VCaP (cell line): ENCODE measurements around the gene ASPG.
A peak's percentile ranks its signal among the peaks of the same experiment; 100 is the strongest.

Experiments
- H3K27ac ChIP-seq: fragments of 450-650 bp; 2 replicates; pipeline ENCODE4 v1.5.1; 2017
- TF ChIP-seq, protein P1 (sequence below): fragments of 450-650 bp; conservative IDR thresholded peaks from 2 replicates; pipeline ENCODE4 v1.5.1; 2017; ENCODE audit warnings: mild to moderate bottlenecking, moderate library complexity

The ASPG gene

DNA sequence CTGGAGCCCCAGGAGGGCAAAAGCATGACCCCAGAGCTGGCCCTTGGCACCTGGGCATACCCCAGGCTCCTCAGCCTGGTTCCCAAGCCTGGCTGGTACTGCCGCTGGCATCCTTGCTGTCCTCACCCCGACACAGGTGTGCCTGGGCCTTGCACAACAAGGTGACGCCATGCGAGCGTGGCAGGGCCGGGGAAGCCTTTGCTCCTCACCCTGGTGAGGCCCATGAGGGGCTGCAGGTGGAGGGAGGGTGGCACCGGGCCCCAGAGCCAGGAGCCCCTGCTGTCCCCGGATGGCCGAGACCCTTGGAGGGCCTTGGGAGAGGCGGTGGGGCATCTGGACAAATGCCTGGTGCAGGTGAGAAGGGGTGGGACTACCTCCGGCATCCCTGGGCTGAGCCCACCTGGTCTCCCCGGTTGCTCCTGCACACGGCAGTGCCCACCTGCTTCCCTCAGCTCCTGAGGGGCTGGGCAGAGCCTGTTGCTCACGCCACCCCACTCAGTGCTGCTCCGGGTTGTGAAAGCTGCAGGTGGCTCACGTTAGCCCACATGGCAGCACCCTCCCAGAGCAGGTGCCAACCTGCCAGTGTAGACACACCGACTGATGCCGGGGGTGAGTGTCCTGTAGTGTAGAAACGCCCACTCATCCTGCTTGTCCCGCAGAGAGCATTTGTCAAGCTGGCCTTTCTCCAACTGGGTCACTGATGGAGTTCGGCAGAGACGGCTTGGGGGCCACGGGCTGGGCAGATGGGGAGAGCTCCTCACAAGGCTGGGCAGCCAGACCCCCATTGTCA, 28.3 kb downstream of the ASPG start:
- TF ChIP-seq, protein P1, sequence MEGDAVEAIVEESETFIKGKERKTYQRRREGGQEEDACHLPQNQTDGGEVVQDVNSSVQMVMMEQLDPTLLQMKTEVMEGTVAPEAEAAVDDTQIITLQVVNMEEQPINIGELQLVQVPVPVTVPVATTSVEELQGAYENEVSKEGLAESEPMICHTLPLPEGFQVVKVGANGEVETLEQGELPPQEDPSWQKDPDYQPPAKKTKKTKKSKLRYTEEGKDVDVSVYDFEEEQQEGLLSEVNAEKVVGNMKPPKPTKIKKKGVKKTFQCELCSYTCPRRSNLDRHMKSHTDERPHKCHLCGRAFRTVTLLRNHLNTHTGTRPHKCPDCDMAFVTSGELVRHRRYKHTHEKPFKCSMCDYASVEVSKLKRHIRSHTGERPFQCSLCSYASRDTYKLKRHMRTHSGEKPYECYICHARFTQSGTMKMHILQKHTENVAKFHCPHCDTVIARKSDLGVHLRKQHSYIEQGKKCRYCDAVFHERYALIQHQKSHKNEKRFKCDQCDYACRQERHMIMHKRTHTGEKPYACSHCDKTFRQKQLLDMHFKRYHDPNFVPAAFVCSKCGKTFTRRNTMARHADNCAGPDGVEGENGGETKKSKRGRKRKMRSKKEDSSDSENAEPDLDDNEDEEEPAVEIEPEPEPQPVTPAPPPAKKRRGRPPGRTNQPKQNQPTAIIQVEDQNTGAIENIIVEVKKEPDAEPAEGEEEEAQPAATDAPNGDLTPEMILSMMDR = no peak

DNA sequence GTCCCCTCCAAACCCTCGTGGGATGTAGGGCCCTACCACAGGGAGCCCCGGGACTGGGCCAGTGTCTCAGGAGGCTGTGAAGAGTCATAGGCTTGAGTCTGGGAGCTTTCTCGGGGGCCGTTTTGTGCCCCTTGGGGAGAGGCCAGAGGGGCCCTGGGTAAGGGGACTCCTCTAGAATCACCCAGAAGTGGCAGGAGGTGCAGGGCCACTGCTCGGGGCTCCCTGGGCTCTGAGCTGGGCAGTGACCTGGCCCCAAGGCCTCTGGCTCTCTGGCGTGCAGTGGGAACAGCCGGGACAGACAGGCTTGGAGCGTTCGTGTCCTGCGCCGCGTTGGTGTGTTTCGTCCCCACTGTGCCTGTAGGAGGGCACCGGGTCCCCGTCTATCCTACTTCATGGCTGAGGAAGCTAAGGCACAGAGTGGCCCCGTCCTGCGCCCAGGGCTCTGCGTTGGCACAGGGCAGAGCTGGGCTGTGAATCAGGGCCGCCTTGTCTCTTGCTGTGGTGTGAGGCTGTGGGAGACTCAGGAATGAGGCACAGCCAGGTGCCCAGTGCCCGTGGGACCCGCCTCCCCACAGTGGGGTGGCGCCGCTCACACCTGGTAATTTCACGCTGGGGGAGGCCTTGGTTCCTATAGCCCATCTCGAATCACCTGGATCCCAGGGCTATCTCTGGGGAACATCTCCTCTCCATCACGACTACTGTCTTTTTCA, 29.1 kb downstream of the ASPG start:
- TF ChIP-seq, protein P1 = no peak

More for the DNA sequence above, 28.3 kb downstream of the ASPG start:
- no peak overlapping the region for H3K27ac ChIP-seq

DNA sequence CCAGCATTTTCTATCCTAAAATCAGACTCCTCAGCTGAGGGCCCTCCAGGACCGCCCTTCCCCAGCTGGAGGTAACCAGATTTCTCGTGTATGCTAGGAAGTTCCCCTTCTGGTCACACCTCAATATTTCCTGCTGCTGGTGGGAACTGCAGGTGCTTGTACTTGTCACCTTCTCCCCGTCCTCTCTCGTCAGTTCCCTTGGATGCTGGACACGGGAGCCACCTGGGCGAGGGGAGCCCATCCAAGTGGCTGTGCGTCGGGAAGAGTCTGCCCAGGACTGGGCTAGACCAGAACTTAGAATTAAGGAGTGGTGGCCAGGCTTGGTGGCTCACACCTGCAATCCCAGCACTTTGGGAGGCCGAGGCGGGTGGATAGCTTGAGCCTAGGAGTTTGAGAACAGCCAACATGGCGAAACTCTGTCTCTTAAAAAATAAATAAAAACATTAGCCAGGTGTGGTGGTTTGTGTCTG, 29.7 kb downstream of the ASPG start:
- TF ChIP-seq, protein P1 = no peak
- no peak overlapping the region for H3K27ac ChIP-seq

More for the DNA sequence above, 29.1 kb downstream of the ASPG start:
- H3K27ac ChIP-seq = no peak overlapping the region

DNA sequence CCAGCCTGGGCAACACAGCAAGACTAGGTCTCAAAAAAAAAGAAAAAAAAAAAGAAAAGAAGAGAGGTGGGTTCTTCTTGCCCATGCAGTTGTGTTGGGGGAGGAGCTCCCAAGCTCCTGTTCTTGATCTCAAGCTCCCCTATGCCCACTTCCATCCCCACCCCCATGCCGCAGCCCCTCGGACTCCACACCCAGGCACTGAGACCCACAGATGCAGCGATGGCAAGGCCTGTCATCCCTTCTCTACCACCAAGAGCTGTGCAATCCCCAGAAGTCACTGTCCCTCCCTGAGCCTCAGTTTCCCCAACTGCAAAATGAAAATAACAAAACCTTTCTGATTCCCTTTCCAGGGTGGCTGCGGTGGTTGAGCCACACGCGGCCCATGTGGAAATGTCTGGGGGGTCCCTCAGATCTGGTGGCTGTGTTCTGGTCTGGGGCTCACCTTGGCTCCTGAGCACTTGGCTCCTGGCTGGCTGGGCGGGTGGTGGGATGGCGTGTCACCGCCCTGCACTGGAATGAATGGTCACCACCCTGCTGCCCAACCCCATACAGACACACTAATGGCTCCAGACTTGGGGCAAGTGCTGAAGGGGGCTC, 30.3 kb downstream of the ASPG start:
- TF ChIP-seq, protein P1 = no peak
- H3K27ac ChIP-seq = peak overlapping the region; percentile 91

DNA sequence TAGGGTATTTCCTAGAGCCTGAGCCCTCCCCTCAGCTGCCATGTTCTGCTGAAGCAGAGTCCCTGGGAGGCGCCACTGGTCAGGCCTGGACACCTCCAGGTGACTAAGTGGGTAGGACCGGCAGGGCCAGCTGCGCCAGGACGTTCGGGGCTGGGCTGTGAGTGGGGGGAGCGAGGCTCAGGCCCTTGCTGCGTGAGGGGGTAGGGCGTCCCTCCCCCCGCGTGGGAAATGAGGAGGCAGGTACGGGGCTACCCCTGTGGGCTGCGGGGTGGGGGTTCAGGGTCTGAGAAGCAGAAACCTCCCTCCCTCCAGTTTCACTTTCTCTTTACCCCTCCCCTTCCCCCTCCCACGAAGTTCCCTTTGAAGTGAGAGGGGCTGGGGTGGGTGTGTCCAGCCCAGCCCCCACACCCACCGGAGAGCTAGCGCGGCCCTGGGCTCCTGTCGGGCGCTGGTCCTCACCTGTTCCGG, 30.8 kb downstream of the ASPG start:
- peak overlapping the region; percentile 91 for H3K27ac ChIP-seq

DNA sequence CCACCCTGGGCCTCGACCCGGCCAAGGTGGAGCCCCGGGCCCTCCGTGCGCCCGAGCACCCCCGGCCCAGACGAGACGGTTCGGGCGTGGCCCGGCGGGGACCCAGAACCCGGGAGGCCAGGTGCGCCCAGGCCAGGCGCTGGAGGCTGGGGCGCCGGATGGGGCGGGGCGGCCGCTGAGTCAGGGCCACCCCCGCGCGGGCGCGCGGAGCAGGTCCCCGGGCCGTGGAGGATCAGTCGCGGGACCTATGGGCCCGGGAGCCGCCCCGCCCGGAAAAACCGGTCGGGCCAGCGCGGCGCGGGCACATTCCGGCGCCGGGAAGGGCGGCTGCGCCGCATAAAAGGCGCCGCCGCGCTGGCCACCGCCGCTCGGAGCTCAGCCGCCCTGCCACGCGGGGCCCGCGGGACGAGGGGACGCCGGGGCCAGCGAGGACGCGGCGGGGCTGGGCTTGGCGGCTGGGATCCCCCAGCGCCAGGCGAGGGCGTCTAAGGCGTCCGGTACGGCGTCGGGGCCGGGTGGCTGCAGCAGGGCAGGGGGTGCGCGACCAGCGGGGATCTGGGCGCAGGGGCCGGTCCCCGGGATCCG, 31.3 kb downstream of the ASPG start:
- TF ChIP-seq, protein P1 = no peak
- peak overlapping the region; percentile 91 for H3K27ac ChIP-seq

More for the DNA sequence above, 30.8 kb downstream of the ASPG start:
- TF ChIP-seq, protein P1 = no peak
